Caco-2 (cell line): ENCODE results near the gene HGFAC. TPM values are rescaled to one million over a fixed set of nuclear protein-coding genes. Genes with fewer than 3 reads are reported as not detected.

Experiments
- BruUV-seq: library from RNA; stranded (reverse); fragments of 400-500 nt; replicated peaks from 2 replicates; lab custom pipeline; 2021; lab: Mats Ljungman, UMichigan
- CTCF ChIA-PET: fragments of 300-600 bp; sonication (Branson Sonifier 250); formaldehyde crosslinking; loops from one replicate; lab custom pipeline; 2022; ENCODE audit warnings: antibody characterized with exemption; lab: Charles Lee
- POLR2A ChIA-PET: fragments of 300-600 bp; sonication (Branson Sonifier 250); formaldehyde crosslinking; loops from one replicate; lab custom pipeline; 2022; ENCODE audit warnings: antibody characterized with exemption; lab: Charles Lee
- DNase-seq, 2 experiments: peaks; one replicate each; pipeline versions ENCODE4 v3.0.0 to v3.0.0-alpha.2; 2020 to 2022
- H3K27me3 ChIP-seq: replicated peaks from 2 replicates; pipeline ENCODE4 v1.6.0; 2011; ENCODE audit warnings: low read length; ENCODE audit not compliant: control insufficient read depth, insufficient read depth
- H3K36me3 ChIP-seq: 2 replicates; pipeline ENCODE4 v1.5.1; 2011; ENCODE audit warnings: low read length; ENCODE audit not compliant: control insufficient read depth, insufficient read depth
- H3K4me1 ChIP-seq: fragments of 250-450 bp; sonication (Bioruptor Pico); 2 replicates; pipeline ENCODE4 v1.5.1; 2020; ENCODE audit warnings: mild to moderate bottlenecking
- H3K4me3 ChIP-seq: 2 replicates; pipeline ENCODE4 v1.5.1; 2011; ENCODE audit warnings: low read depth, mild to moderate bottlenecking, control low read depth, low read length
- H3K9me3 ChIP-seq: fragments of 250-450 bp; sonication (Bioruptor Pico); 2 replicates; pipeline ENCODE4 v1.5.1; 2020; ENCODE audit warnings: mild to moderate bottlenecking, moderate library complexity
- H3K27ac Mint-ChIP-seq: one replicate; pipeline ENCODE4 v1.8.0; 2022; ENCODE audit warnings: mixed read lengths; ENCODE audit not compliant: unreplicated experiment
- H3K27me3 Mint-ChIP-seq: one replicate; pipeline ENCODE4 v1.8.0; 2022; ENCODE audit warnings: mixed read lengths; ENCODE audit not compliant: insufficient read depth, unreplicated experiment
- H3K36me3 Mint-ChIP-seq: one replicate; pipeline ENCODE4 v1.8.0; 2022; ENCODE audit warnings: mild to moderate bottlenecking, mixed read lengths; ENCODE audit not compliant: insufficient read depth, unreplicated experiment
- H3K4me1 Mint-ChIP-seq: one replicate; pipeline ENCODE4 v1.8.0; 2022; ENCODE audit warnings: low read depth, mixed read lengths; ENCODE audit not compliant: unreplicated experiment
- H3K4me3 Mint-ChIP-seq: one replicate; pipeline ENCODE4 v1.8.0; 2022; ENCODE audit warnings: mild to moderate bottlenecking, moderate library complexity, mixed read lengths; ENCODE audit not compliant: unreplicated experiment
- H3K9me3 Mint-ChIP-seq: one replicate; pipeline ENCODE4 v1.8.0; 2022; ENCODE audit warnings: mixed read lengths; ENCODE audit not compliant: unreplicated experiment
- intact Hi-C: fragments of 100-400 bp; cut with micrococcal nuclease; formaldehyde crosslinking; loops from one replicate; pipeline ENCODE4 v1.10.0; 2022; ENCODE audit not compliant: unreplicated experiment
- total RNA-seq: library from RNA; stranded (reverse); gene quantifications from 2 replicates; pipeline ENCODE4 v1.2.3, GENCODE V29; 2022
- TF ChIP-seq, protein P1 (sequence below), 2 experiments: fragments of 200-600 bp in 1 of 2; IDR thresholded peaks; 1 replicate in 1 of 2; 2 replicates in 1 of 2; pipeline versions ENCODE4 v1.5.1 to v1.8.0; 2011 to 2022; ENCODE audit warnings: antibody characterized with exemption in 1 of 2, control low read depth in 1 of 2, inconsistent platforms in 1 of 2, low read depth in 1 of 2, low read length in 1 of 2, mild to moderate bottlenecking in 1 of 2, moderate library complexity in 1 of 2; ENCODE audit not compliant: insufficient read depth in 1 of 2, severe bottlenecking in 1 of 2, unreplicated experiment in 1 of 2

Gene HGFAC
- total RNA-seq, 1 experiment from 2014 or later = 0.48 TPM

DNA sequence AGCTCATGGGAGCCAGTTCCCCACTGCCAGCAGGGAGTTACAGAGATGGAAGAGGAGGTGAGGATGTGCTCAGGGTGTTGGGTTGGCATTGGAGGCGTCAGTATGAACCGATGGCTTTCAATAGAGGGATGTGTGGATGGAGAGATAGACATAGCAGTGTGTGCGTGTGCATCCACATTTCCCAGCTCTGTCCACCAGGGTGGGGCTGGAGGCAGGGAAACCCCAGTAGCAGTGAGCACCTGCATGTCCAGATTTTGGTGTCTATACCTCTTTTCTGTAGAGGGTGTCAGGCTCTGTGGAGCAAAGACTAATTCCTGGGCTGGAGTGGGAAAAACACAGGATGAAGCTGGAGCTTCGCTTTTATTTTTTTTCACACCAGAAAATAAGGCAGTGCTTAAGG lies 37.2 kb upstream of the HGFAC start:
- intact Hi-C loops = no loop called here
- Histone ChIP-seq H3K4me1 (no peaks in the 10 kb centered on the region), H3K36me3 (no peaks in the 10 kb centered on the region; the same call in 1 of the 2 replicates), H3K27me3 (no peaks in the 10 kb centered on the region), H3K4me3 (no peak overlapping the region), H3K9me3 (no peaks in the 10 kb centered on the region)
- H3K9me3 Mint-ChIP-seq = no peaks in the 10 kb centered on the region
- no peaks in the 10 kb centered on the region for H3K27me3 Mint-ChIP-seq
- H3K36me3 Mint-ChIP-seq = no peaks in the 10 kb centered on the region
- ChIA-PET POLR2A (no interaction called here), CTCF (no interaction called here)
- TF ChIP-seq, protein P1, sequence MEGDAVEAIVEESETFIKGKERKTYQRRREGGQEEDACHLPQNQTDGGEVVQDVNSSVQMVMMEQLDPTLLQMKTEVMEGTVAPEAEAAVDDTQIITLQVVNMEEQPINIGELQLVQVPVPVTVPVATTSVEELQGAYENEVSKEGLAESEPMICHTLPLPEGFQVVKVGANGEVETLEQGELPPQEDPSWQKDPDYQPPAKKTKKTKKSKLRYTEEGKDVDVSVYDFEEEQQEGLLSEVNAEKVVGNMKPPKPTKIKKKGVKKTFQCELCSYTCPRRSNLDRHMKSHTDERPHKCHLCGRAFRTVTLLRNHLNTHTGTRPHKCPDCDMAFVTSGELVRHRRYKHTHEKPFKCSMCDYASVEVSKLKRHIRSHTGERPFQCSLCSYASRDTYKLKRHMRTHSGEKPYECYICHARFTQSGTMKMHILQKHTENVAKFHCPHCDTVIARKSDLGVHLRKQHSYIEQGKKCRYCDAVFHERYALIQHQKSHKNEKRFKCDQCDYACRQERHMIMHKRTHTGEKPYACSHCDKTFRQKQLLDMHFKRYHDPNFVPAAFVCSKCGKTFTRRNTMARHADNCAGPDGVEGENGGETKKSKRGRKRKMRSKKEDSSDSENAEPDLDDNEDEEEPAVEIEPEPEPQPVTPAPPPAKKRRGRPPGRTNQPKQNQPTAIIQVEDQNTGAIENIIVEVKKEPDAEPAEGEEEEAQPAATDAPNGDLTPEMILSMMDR (IDR thresholded peaks at IDR 0.05; ENCODE audit: insufficient read depth in 1 of 2, low read depth in 1 of 2, low read length in 1 of 2, severe bottlenecking in 1 of 2, unreplicated experiment in 1 of 2) = no peak
- no peak overlapping the region for H3K4me3 Mint-ChIP-seq
- no TSS peak for BruUV-seq
- no peaks in the 10 kb centered on the region for H3K4me1 Mint-ChIP-seq
- DNase-seq = no peak
- H3K27ac Mint-ChIP-seq = no peak overlapping the region

DNA sequence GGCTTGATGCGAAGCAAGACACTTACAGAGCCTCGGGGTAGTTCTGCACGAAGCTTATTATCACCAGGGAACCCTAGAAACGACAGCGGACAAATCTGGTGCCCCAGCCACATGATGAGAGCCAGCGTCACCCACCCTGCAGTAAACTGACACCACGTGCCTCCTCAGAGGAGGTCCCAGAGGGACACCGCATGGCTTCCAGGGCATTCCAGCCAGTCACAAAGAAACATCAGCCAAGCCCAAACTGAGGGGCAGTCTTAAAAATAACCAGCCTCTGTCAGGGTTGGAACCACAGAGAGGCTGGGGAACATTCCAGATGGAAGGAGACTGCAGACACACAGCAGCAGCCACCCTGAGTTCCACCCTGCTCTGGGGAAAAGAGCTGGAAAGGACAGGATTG lies 36.6 kb upstream of the HGFAC start:
- Mint-ChIP-seq H3K27me3 (no peaks in the 10 kb centered on the region), H3K27ac (no peak overlapping the region), H3K4me1 (no peaks in the 10 kb centered on the region), H3K4me3 (no peak overlapping the region), H3K36me3 (no peaks in the 10 kb centered on the region), H3K9me3 (no peaks in the 10 kb centered on the region)
- H3K27me3 ChIP-seq = no peaks in the 10 kb centered on the region
- no peaks in the 10 kb centered on the region for H3K9me3 ChIP-seq
- no peaks in the 10 kb centered on the region; the same call in 1 of the 2 replicates for H3K36me3 ChIP-seq
- intact Hi-C loops = no loop called here
- POLR2A ChIA-PET = no interaction called here
- BruUV-seq = no TSS peak
- H3K4me3 ChIP-seq = no peak overlapping the region
- no peak for DNase-seq
- H3K4me1 ChIP-seq = no peaks in the 10 kb centered on the region
- CTCF ChIA-PET = no interaction called here
- TF ChIP-seq, protein P1 (IDR thresholded peaks at IDR 0.05; ENCODE audit: insufficient read depth in 1 of 2, low read depth in 1 of 2, low read length in 1 of 2, severe bottlenecking in 1 of 2, unreplicated experiment in 1 of 2) = no peak

DNA sequence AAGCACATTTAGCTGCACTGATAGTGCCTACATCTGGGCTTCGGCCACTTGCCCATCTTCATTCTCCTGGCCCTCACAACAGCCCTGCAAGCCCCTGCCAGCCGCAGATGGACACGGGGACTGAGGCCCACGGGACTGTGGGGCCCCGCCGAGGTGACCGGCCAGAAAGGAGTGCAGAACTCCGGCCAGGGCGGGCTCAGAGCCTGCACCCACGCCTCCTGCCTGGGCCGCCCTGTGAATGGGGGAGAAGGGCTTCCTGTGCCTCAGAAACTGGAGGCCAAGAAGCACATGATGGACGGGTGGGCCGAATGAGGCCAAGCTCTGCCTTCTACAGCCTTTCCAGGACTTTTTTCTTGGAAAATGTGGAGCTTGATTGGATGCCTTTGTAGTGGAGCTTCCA lies 35.7 kb upstream of the HGFAC start:
- no peak for DNase-seq
- no peaks in the 10 kb centered on the region for H3K4me1 ChIP-seq
- H3K9me3 ChIP-seq = no peaks in the 10 kb centered on the region
- POLR2A ChIA-PET = no interaction called here
- no peaks in the 10 kb centered on the region; the same call in 1 of the 2 replicates for H3K36me3 ChIP-seq
- Mint-ChIP-seq H3K27me3 (no peaks in the 10 kb centered on the region), H3K9me3 (no peaks in the 10 kb centered on the region), H3K4me1 (no peaks in the 10 kb centered on the region), H3K36me3 (no peaks in the 10 kb centered on the region), H3K4me3 (no peak overlapping the region), H3K27ac (no peak overlapping the region)
- H3K4me3 ChIP-seq = no peak overlapping the region
- H3K27me3 ChIP-seq = no peaks in the 10 kb centered on the region
- TF ChIP-seq, protein P1 (IDR thresholded peaks at IDR 0.05; ENCODE audit: insufficient read depth in 1 of 2, low read depth in 1 of 2, low read length in 1 of 2, severe bottlenecking in 1 of 2, unreplicated experiment in 1 of 2) = no peak
- no TSS peak for BruUV-seq
- CTCF ChIA-PET = no interaction called here
- intact Hi-C loops = no loop called here
